Panc1 (cell line): ENCODE results near the gene TEX52. TPM values are rescaled to one million over a fixed set of nuclear protein-coding genes. Genes with fewer than 3 reads are reported as not detected.
A peak's percentile ranks its signal among the peaks of the same experiment; 100 is the strongest.

ENCODE experiments used
- ATAC-seq: fragments of 200-7000 bp; cut with Tn5 transposase; 2 replicates; pipeline ENCODE4 v1.9.1; 2020; ENCODE audit warnings: mild to moderate bottlenecking, moderate library complexity
- BruUV-seq: library from RNA; stranded (reverse); fragments of 400-500 nt; replicated peaks from 2 replicates; lab custom pipeline; 2021; lab: Mats Ljungman, UMichigan
- CTCF ChIA-PET: fragments of 300-600 bp; sonication (Branson Sonifier 250); formaldehyde crosslinking; loops from one replicate; lab custom pipeline; 2022; ENCODE audit warnings: antibody characterized with exemption; lab: Charles Lee
- POLR2A ChIA-PET: fragments of 300-600 bp; sonication (Branson Sonifier 250); formaldehyde crosslinking; loops from one replicate; lab custom pipeline; 2022; ENCODE audit warnings: antibody characterized with exemption; lab: Charles Lee
- DNase-seq: peaks from one replicate; pipeline ENCODE4 v3.0.0-alpha.2; 2010; ENCODE audit warnings: low read depth, low spot score
- H3K27ac ChIP-seq: 2 replicates; pipeline ENCODE4 v1.5.1; 2011; ENCODE audit warnings: mild to moderate bottlenecking, low read length, inconsistent platforms
- H3K27me3 ChIP-seq: fragments of 200-500 bp; sonication (Bioruptor generic); 2 replicates; pipeline ENCODE4 v1.6.0; 2014; ENCODE audit warnings: low read length, inconsistent platforms; ENCODE audit not compliant: control insufficient read depth, insufficient read depth
- H3K36me3 ChIP-seq: fragments of 200-500 bp; sonication (Bioruptor generic); 2 replicates; pipeline ENCODE4 v1.5.1; 2014; ENCODE audit warnings: inconsistent platforms, mild to moderate bottlenecking, low read length, moderate library complexity; ENCODE audit not compliant: control insufficient read depth, insufficient read depth
- H3K4me1 ChIP-seq: 2 replicates; pipeline ENCODE4 v1.5.1; 2011; ENCODE audit warnings: inconsistent platforms, mild to moderate bottlenecking, low read length, moderate library complexity; ENCODE audit not compliant: control insufficient read depth, insufficient read depth
- H3K4me3 ChIP-seq, 2 experiments: 2 replicates each; pipeline ENCODE4 v1.5.1; 2011 to 2012; ENCODE audit warnings: low read depth in 2 of 2, low read length in 2 of 2, mild to moderate bottlenecking in 2 of 2, inconsistent platforms in 1 of 2, moderate library complexity in 1 of 2
- H3K9me3 ChIP-seq: fragments of 200-500 bp; sonication (Bioruptor generic); 2 replicates; pipeline ENCODE4 v1.5.1; 2014; ENCODE audit warnings: low read depth, mild to moderate bottlenecking, inconsistent platforms, low read length, moderate library complexity; ENCODE audit not compliant: control insufficient read depth, insufficient read depth
- CTCF ChIP-seq: fragments of 450-650 bp; IDR thresholded peaks from 2 replicates; pipeline ENCODE4 v1.5.1; 2017; ENCODE audit warnings: mild to moderate bottlenecking
- POLR2AphosphoS5 ChIP-seq: IDR thresholded peaks from 2 replicates; pipeline ENCODE4 v1.6.1; 2012; ENCODE audit warnings: mild to moderate bottlenecking, low read depth, low read length, moderate library complexity
- REST ChIP-seq, 2 experiments: IDR thresholded peaks; 2 replicates each; pipeline ENCODE4 v1.6.1; 2011 to 2012; ENCODE audit warnings: low read depth in 2 of 2, control low read depth in 1 of 2, low read length in 1 of 2, mild to moderate bottlenecking in 1 of 2, moderate library complexity in 1 of 2; ENCODE audit not compliant: insufficient read depth in 1 of 2
- SIN3A ChIP-seq: IDR thresholded peaks from 2 replicates; pipeline ENCODE4 v1.6.1; 2012; ENCODE audit warnings: low read depth, mild to moderate bottlenecking, low read length, moderate library complexity, borderline replicate concordance; ENCODE audit not compliant: insufficient read depth
- TCF7L2 ChIP-seq: IDR thresholded peaks from 2 replicates; pipeline ENCODE4 v1.6.1; 2011; ENCODE audit warnings: mild to moderate bottlenecking, low read depth, low read length, inconsistent platforms
- in situ Hi-C: cut with HindIII; loops from 2 replicates; pipeline ENCODE4 v1.10.0; 2016; ENCODE audit warnings: low sequenced_read_pairs, low pct_unique_long_range_greater_than_20kb
- intact Hi-C: fragments of 100-400 bp; cut with micrococcal nuclease; formaldehyde crosslinking; loops from one replicate; pipeline ENCODE4 v1.10.0; 2022; ENCODE audit not compliant: unreplicated experiment
- total RNA-seq: library from RNA; stranded (reverse); gene quantifications from one replicate; pipeline ENCODE4 v1.2.1, GENCODE V29; 2021; ENCODE audit not compliant: unreplicated experiment

TEX52 gene
- total RNA-seq, 1 experiment from 2014 or later = not detected

- H3K4me3 ChIP-seq = no peak overlapping the region
- no peak for DNase-seq
- H3K27me3 ChIP-seq = no peaks in the 10 kb centered on the region
- no peaks in the 10 kb centered on the region for H3K9me3 ChIP-seq
- CTCF ChIA-PET = interaction anchor here (0.6 kb wide), 1 partner anchor 178 kb away, joined by 8 read pairs; no protein-coding TSS in a partner anchor
- no peak overlapping the region for H3K27ac ChIP-seq
- TF ChIP-seq POLR2AphosphoS5 (no peak), TCF7L2 (no peak), REST (IDR thresholded peaks at IDR 0.05; ENCODE audit: insufficient read depth in 1 of 2, low read depth in 2 of 2, low read length in 1 of 2) (no peak), CTCF (no peak), SIN3A (no peak)
- ATAC-seq = no peak
- H3K4me1 ChIP-seq = peaks cover 6% of the 10 kb centered on the region; the same call in 1 of the 2 replicates
- in situ Hi-C loops = no loop called here
- BruUV-seq = TSS peak; percentile 10
- POLR2A ChIA-PET = no interaction called here
- intact Hi-C loops = no loop called here
- no peaks in the 10 kb centered on the region; the same call in 1 of the 2 replicates for H3K36me3 ChIP-seq
Observed at GRCh38 chr12:2895051-2895451, 38.2 kb upstream of the TEX52 start.

- H3K4me1 ChIP-seq = peaks cover 6% of the 10 kb centered on the region
- in situ Hi-C loops (no loop called here), intact Hi-C loops (no loop called here)
- H3K27ac ChIP-seq = no peak overlapping the region
- 0 out of 4 replicates have a peak overlapping the region, but pooled peaks of 1 of the 2 experiments have one; percentile 4 for H3K4me3 ChIP-seq
- CTCF ChIA-PET = interaction anchor here (0.6 kb wide), 1 partner anchor 39 kb away, joined by 4 read pairs; no protein-coding TSS in a partner anchor
- POLR2A ChIA-PET = no interaction called here
- no TSS peak for BruUV-seq
- no peaks in the 10 kb centered on the region for H3K9me3 ChIP-seq
- TF ChIP-seq TCF7L2 (peak; percentile 81), SIN3A (no peak)
- no peaks in the 10 kb centered on the region for H3K27me3 ChIP-seq
- no peaks in the 10 kb centered on the region; the same call in 1 of the 2 replicates for H3K36me3 ChIP-seq
- no peak for ATAC-seq
- DNase-seq = no peak
Observed at GRCh38 chr12:2893007-2893406, 36.2 kb upstream of the TEX52 start.

GRCh38 chr12:2892246-2892645 is 35.4 kb upstream of the TEX52 start:
- intact Hi-C loops = no loop called here

More at GRCh38 chr12:2892246-2892645, 35.4 kb upstream of the TEX52 start:
- H3K9me3 ChIP-seq = no peaks in the 10 kb centered on the region
- H3K36me3 ChIP-seq = no peaks in the 10 kb centered on the region; the same call in 1 of the 2 replicates
- ATAC-seq (no peak), DNase-seq (no peak)
- no peaks in the 10 kb centered on the region for H3K27me3 ChIP-seq
- CTCF ChIA-PET = interaction anchor here (0.6 kb wide), 2 partner anchors 39 to 319 kb away, joined by 4 to 12 read pairs; no protein-coding TSS in a partner anchor
- peak overlapping the region; percentile 86 for H3K27ac ChIP-seq
- in situ Hi-C loops = no loop called here
- no peak for TF ChIP-seq TCF7L2
- TF ChIP-seq POLR2AphosphoS5 = no peak
- no peak for TF ChIP-seq CTCF
- no peak for TF ChIP-seq SIN3A
- no peak for TF ChIP-seq REST (IDR thresholded peaks at IDR 0.05; ENCODE audit: insufficient read depth in 1 of 2, low read depth in 2 of 2, low read length in 1 of 2)
- no TSS peak for BruUV-seq
- POLR2A ChIA-PET = no interaction called here
- peaks cover 6% of the 10 kb centered on the region for H3K4me1 ChIP-seq
- H3K4me3 ChIP-seq = peak overlapping the region; percentile 87; a peak in 3 of 4 replicates
